Stimulated activated CD8-positive, alpha-beta memory T cell treated with anti-CD3 and anti-CD28 coated beads, Interleukin-7, amount 100 ng/mL, for 1 hour (primary cell): ENCODE measurements around the gene USH1G.

Source experiments
- DNase-seq, 2 donors: peaks; one replicate each; pipeline ENCODE4 v3.0.0-alpha.2; 2020; ENCODE audit warnings: low read depth in 2 of 2

Gene USH1G

DNA sequence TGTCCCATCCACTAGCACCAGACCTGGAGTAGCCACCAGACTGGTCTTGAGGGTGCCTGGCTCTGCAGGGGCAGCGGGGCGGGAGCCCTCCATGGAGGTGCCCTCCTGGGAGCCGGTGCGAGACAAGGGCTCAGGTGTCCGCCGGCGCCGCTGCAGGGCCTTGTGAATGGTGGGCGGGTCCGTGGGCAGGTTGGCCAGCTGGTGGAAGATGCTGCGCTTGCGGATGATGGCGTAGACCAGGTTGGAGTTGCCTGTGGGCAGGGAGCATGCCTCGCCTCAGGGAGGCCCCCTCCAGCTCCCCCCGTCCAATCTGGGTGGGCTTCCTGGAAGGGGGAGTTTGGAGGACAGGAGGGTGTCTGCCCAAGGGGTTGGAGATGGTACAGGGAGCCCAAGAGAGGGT is 31.1 kb upstream of the USH1G start:
- DNase-seq: no peak

DNA sequence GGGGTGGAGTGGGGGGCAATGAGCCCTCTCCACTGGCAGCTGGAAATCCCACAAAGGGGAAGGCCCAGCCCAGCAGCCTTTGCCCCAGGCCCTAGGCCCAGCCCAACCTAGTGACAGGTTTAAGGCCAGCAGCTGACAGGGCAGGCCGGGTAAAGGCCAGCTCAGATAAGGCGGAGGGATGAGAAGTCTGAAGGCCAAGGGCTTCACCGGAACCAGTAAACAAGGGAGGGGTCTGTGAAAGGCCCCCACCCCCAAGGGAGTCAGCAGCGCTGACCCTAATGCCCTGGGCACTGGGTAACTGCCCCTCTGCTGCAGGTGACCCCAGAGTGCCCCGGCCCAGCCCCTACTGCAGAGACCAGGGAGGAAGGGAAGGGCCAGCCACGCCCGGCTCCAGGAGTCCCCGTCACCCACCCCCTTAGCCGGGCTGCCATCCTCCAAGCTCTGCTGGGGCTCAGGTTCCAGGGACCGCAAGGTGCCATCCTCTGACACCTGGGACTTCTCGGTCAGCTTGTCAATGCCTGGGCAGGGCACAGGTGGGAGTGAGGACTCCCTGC is 30.2 kb upstream of the USH1G start:
- no peak for DNase-seq

- DNase-seq: no peak
Observed at GRCh38 chr17:74952431-74953133, 29.5 kb upstream of the USH1G start.

GRCh38 chr17:74951680-74952421 is 28.8 kb upstream of the USH1G start:
- no peak for DNase-seq

DNA sequence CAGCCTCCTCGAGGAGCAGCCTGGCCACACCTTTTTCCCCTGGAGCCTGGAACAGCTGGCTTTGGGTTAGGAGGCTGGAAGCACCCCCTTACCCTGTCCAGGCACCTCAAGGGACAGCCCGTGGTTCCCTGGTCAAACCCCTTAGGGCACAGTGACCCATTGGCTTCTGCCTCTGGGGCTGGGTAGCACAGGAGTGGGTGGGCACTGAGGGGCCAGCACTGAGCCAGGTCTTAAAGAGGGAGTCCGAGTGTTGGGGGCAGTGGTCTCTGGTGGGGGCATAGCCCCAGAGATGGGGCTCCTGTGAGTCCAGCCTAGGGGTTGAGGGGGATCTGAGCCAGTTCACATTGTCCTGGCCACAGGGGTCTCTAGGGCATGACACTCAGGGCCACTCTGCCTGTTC is 28.0 kb upstream of the USH1G start:
- no peak for DNase-seq

DNA sequence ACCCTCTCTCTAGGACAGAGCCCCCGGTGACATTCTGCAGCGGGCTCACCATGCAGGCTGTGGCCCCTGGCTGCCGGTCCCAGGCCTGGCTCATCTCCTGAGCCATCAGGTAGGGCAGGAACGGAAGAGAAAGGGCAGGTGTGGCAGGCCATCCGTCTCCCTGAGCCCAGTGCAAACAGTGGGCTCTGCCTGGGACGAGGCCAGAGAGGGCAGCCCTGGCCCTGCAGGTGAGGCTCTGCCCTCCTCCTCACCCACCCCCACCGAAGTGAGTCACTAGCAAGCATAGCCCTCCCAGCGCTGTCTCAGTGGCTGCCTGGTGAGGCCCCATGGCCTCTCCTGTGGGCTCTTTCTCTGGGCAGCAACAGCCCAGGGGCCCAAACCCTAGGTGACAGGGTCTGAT is 27.2 kb upstream of the USH1G start:
- DNase-seq: no peak

DNA sequence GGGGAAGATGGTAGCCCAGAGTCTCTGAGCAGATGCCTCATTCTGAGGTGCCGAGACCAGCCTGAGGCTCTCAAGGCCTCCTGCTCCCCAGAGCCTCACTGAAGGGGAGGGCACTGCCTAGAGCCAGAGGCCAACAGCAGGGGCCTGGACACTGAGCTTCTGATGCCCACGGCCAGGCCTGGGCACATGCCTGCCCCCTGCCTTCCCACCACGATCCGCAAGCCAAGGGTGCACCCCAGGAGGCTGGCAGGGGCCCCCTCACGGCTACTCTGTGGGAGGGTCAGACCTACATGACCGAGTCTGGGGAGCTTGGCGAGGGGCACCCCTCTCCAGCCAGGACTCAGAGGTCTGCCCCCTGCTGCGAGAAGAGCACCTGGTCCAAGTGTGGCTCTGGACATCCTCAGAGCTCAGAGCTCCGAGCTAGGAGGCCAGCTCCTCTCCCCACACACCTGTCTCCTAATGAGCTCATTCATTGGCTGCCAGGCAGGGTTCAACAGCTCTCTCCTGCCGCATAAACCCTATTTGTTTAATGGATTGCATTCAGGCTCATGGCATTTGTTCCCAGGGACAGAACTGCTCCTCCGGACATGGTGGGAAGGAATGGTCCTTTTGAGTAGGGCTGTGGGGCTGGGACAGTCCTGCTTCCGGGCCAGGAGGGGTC is 26.5 kb upstream of the USH1G start:
- DNase-seq: no peak

DNA sequence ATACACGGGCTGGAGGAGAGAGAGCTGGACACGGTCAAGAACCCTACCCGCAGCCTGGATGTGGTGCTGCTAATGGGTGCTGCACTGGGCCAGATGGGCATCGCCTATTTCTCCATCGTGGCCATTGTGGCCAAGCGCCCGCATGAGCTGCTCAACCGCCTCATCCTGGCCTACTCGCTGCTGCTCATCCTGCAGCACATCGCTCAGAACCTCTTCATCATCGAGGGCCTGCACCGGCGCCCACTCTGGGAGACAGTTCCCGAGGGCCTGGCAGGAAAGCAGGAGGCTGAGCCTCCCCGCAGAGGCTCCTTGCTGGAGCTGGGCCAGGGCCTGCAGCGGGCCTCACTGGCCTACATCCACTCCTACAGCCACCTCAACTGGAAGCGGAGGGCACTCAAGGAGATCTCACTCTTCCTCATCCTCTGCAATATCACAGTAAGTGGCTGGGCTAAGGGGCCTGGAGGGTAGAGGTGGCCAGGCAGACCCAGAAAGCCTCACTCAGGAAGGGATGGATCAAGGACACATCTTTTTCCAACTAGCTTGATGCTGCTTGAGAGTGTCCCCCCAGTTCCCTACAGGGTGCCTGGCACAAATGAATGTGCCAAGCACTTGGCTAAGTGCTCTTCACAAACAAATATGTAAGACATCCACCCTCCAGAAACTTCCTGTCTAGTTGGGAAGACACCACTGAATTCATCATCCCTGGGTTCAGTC is 24.1 kb upstream of the USH1G start:
- no peak for DNase-seq

DNA sequence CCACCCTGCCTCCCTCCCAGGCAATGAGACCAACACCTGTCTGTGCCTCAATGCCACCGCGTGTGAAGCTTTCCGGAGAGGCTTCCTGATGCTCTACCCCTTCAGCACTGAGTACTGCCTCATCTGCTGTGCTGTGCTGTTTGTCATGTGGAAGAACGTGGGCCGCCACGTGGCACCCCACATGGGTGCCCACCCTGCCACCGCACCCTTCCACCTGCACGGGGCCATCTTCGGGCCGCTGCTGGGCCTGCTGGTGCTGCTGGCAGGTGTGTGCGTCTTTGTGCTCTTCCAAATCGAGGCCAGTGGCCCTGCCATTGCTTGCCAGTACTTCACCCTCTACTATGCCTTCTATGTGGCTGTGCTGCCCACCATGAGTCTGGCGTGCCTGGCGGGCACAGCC is 23.6 kb upstream of the USH1G start:
- no peak for DNase-seq

DNA sequence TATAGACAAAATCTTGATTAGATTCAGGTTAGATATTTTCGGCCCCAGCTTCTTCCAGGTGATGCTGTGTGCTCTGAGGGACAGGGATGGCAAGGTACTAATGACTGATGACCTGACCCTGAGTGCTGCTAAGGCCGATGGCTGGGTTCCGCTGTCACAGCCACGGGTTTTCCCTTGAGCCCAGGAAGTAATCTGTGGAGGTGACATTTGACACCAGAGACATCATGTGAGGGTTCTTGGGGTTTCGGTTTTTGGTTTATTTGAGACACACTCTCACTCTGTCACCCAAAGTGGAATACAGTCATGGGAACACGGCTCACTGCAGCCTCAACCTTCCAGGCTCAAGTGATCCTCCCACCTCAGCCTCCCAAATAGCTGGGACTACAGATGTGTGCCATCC is 22.5 kb upstream of the USH1G start:
- DNase-seq: no peak

DNA sequence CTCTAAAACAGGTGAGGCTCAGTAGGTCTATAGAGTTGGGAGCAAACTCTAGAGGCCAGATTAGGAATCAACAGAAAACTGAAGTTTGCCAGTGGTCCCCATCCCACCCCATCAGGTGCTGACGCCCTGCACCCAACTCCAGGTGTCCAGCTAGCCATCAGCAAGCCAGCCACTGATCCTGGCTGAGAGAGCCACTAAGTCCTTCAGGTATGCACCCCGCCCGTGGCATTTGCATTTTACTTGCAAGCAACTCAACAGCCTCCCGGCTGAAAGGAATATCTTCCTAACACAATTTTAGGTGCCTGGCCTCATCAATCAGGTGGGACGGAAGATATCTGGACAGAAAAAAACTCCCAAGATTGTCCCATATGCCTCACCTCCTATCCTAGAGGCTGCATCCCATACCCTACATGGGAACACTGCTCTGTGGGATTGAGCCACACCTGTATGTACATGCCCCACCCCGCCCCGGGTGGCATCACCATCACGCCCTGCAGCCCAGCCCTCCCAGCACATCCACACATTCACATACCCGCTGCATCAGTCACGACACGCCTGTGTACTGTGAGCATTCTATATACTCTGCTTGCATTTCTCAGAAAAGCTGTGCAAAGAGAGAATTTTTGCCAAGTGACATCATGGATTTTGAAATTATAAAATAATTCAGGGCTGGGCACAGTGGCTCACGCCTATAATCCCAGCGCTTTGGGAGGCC is 20.9 kb upstream of the USH1G start:
- DNase-seq: no peak

DNA sequence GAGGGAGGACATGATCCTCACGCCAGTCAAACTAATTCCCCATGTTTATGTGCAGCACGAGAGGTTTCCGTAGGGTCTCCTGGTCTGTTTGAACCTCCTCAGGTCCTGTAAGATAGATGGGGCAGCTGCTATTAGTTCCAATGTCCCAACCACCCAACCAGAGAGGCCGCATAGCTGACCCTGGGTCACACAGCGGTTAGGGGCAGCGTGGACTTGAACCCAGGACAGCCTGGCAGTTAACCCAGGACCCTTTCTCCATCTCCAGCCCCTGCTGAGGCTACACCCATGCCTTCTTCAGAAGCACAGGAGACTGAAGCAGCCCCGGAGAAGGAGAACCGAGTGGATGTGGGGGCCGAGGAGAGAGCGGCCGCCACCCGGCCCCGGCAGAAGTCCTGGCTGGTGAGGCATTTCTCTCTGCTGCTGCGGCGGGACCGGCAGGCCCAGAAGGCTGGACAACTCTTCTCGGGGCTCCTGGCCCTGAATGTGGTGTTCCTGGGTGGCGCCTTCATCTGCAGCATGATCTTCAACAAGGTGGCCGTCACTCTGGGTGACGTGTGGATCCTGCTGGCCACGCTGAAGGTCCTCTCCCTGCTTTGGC is 18.2 kb upstream of the USH1G start:
- DNase-seq: no peak

GRCh38 chr17:74939534-74939933 is 16.5 kb upstream of the USH1G start:
- no peak for DNase-seq

DNA sequence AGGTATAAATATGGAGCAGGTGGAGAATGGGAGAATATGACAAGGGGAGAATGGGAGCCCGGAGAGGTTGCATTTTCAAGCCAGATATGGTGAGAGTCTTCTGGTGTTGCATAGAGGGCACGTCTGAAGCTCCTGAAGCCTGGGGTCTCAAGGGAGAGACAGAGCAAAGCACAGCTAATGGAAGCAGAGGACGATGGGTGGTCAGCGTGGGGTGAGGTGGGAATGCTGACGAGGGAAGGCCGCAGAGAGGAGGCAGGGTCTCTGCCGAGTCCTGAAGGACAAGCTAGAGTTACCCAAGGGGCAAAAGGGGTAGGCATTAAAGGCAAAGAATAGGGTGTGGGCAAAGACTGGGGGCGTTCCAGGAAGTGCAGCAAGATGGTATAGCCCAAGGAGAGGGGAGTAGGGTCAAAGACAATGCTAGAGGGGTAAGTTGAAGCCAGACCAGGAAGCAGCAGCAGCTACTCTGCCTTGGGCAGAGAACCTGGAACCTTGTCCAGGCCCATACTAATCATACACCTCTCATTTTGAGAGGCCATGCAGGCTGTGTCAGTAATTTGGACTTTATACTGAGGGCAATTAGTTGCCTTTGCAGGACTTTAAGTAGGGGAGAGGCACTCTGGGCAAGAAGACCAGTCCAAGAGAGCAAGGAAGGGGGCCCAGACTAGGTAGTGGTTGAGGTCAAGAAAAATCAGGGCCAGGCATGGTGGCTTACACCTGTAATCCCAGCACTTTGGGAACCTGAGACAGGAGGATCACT is 15.3 kb upstream of the USH1G start:
- DNase-seq: no peak

GRCh38 chr17:74937064-74938051 is 14.3 kb upstream of the USH1G start:
- no peak for DNase-seq

DNA sequence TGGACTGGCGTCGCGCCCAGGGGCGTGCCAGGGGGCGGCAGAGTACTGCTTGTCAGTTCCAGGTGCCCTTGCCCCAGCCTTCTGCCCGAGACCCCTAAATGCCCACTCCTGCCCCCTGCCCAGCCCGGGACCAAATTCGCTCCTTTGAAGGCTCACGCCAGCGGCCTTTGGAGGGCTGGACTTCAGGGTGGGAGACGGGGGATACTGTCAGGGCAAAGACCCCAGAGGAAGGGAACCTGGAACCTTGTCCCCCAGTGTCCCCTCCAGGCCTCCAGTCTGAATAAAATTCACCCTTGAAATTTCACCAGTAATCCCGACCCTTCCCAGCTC is 13.4 kb upstream of the USH1G start:
- no peak for DNase-seq

DNA sequence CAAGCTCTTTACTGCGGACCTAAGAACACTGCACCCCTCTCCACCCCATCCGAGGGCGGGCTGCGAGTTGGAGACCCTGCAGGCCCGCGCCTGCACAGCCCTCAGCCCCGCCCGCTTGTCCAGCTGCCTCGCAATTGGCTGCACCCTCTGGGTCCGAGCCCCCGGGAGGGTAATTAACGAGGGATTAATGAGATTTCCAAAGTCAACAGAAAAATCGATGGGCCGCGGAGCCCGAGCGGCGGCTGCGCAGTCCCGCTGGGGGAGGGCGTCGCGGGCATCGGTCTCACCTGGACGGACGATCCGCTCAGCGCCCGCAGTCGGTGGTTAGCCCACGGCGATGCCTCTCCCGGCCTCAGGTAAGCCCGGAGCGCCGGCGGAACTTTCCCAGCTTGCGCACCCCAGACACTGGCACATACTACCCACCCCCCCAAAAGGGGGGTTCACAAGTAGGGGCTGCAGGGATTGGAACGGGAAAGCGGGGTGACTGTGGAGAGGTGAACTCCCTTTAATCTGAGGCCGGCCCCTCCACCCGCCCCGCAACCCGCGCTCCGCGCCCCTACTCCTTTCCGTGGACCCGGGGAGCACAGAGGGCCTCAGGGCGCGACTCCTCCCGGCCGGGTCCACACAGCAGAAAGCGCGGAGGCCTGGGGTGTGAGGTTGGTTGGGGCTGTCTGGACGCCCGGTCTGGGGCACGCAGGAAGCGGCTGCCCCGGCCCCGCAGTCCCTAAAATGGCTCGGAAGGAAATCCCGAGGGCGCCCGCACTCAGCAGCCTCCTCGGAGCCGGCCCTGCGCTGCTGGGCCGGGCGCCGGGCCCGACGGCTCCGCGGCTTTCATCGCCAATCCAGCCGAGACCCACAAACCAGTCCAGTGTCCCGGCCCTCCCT is 12.8 kb upstream of the USH1G start, which contains the start of gene OTOP3:
TSS of gene OTOP3 (plus strand) at position 314 of the 885 bp plus-strand sequence. CDS start at position 338, 24 bp downstream.
- no peak for DNase-seq

GRCh38 chr17:74935048-74935447 is 12.0 kb upstream of the USH1G start:
- no peak for DNase-seq
